Measurements from ENCODE around the gene RAB25. TPM values are rescaled to one million over a fixed set of nuclear protein-coding genes. Genes with fewer than 3 reads are reported as not detected.

The RAB25 gene
- total and polyA plus RNA-seq, 11 donors: 0.38 TPM; not detected in 10

GRCh38 chr1:156096640-156097391 is 35.9 kb downstream of the RAB25 start:
- ATAC-seq (peak; percentile 91 to 96 (median 95)), DNase-seq (peak; percentile 91 to 95 (median 91))
- Histone ChIP-seq H3K4me1 (peaks cover 0 to 46% (median 28%) of the 10 kb centered on the region in 12 donors), H3K4me3 (peak overlapping the region in 3 of 12 donors; percentile 16 to 27 (median 27)), H3K36me3 (no peaks in the 10 kb centered on the region), H3K27ac (peak overlapping the region; percentile 51 to 92 (median 86)), H3K27me3 (no peaks in the 10 kb centered on the region), H3K9me3 (no peaks in the 10 kb centered on the region)
- peak; percentile 89 to 99 (median 97) for TF ChIP-seq CTCF (IDR thresholded peaks at IDR 0.05)
- no peak for TF ChIP-seq POLR2A (IDR thresholded peaks at IDR 0.05)
- WGBS, 4 donors: 19 to 24% (median 22%) methylated on average over 10 to 14 of the region's 14 CpGs
- intact Hi-C loops (cut with DNase I): loop anchor here in 9 of 10 donors (1.0 to 2.0 kb wide), 3 partner anchors 32 to 34 kb away; no protein-coding TSS in a partner anchor

- TF ChIP-seq POLR2A (IDR thresholded peaks at IDR 0.05) (no peak), CTCF (IDR thresholded peaks at IDR 0.05) (no peak)
- intact Hi-C loops (cut with DNase I): loop anchor here in 4 of 10 donors (2.0 kb wide), 2 partner anchors 31 to 33 kb away; no protein-coding TSS in a partner anchor
- peaks cover 0 to 55% (median 36%) of the 10 kb centered on the region in 12 donors for H3K4me1 ChIP-seq
These were observed 36.7 kb downstream of the RAB25 start for GRCh38 chr1:156097499-156098178.

GRCh38 chr1:156098784-156099183 is 37.8 kb downstream of the RAB25 start:
- DNase-seq: no peak
- H3K4me1 ChIP-seq: peaks cover 7 to 66% (median 48%) of the 10 kb centered on the region in 12 donors
- no peaks in the 10 kb centered on the region for H3K9me3 ChIP-seq
- H3K27me3 ChIP-seq: no peaks in the 10 kb centered on the region
- WGBS, 4 donors: 93 to 100% (median 95%) methylated on average over 1 to 2 of the region's 2 CpGs
- no peaks in the 10 kb centered on the region for H3K36me3 ChIP-seq
- H3K27ac ChIP-seq: no peak overlapping the region
- TF ChIP-seq CTCF (IDR thresholded peaks at IDR 0.05): no peak
- no peak for TF ChIP-seq POLR2A (IDR thresholded peaks at IDR 0.05)
- H3K4me3 ChIP-seq: no peak overlapping the region
- ATAC-seq: no peak
- intact Hi-C loops (cut with DNase I): no loop called here

More at GRCh38 chr1:156097499-156098178, 36.7 kb downstream of the RAB25 start:
- 77 to 93% (median 87%) methylated on average over 9 of the region's 9 CpGs for WGBS, 4 donors
- H3K9me3 ChIP-seq: no peaks in the 10 kb centered on the region
- H3K27ac ChIP-seq: peak overlapping the region in 11 of 12 donors; percentile 57 to 92 (median 86)
- DNase-seq (no peak), ATAC-seq (peak in 1 of 4 donors; percentile 1)
- no peak overlapping the region for H3K4me3 ChIP-seq
- no peaks in the 10 kb centered on the region for H3K27me3 ChIP-seq
- H3K36me3 ChIP-seq: no peaks in the 10 kb centered on the region

GRCh38 chr1:156099282-156099681 is 38.3 kb downstream of the RAB25 start:
- intact Hi-C loops (cut with DNase I): no loop called here
- WGBS, 4 donors: 83 to 90% (median 88%) methylated on average over 3 of the region's 3 CpGs
- Histone ChIP-seq H3K27me3 (no peaks in the 10 kb centered on the region), H3K4me3 (no peak overlapping the region), H3K9me3 (no peaks in the 10 kb centered on the region), H3K4me1 (peaks cover 12 to 71% (median 53%) of the 10 kb centered on the region in 12 donors), H3K27ac (no peak overlapping the region), H3K36me3 (no peaks in the 10 kb centered on the region)
- TF ChIP-seq CTCF (IDR thresholded peaks at IDR 0.05) (no peak), POLR2A (IDR thresholded peaks at IDR 0.05) (no peak)
- no peak for DNase-seq
- ATAC-seq: no peak

All from heart left ventricle (tissue), 16 donors.